HG03521 (cell line): ENCODE measurements around the gene TMOD2.
A peak's percentile ranks its signal among the peaks of the same experiment; 100 is the strongest.

ENCODE experiments used
- ATAC-seq: cut with Tn5 transposase; IDR thresholded peaks from one replicate; pipeline ENCODE4 v1.9.1; 2021; ENCODE audit warnings: mild to moderate bottlenecking, moderate library complexity; ENCODE audit not compliant: unreplicated experiment

Gene TMOD2

DNA sequence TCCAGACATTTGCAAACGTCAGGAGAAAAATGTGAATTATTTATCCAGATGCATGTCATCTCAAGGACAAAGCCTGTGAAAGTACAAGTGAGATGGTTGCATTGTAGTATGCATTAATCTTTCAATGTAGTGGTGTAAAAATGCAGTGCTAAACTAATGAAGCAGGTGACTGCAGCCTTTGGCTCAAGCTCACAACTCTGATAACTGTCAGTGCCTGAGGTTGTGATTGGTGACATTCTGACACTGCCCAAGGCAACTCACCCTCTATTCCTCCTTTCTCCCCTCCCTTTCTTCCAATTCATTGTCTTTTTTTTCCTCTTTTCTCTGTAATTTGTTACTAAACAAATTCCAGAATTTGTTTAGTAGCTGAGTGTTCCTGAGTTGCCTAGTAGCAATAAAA is 58.1 kb downstream of the TMOD2 start:
- no peak for ATAC-seq

DNA sequence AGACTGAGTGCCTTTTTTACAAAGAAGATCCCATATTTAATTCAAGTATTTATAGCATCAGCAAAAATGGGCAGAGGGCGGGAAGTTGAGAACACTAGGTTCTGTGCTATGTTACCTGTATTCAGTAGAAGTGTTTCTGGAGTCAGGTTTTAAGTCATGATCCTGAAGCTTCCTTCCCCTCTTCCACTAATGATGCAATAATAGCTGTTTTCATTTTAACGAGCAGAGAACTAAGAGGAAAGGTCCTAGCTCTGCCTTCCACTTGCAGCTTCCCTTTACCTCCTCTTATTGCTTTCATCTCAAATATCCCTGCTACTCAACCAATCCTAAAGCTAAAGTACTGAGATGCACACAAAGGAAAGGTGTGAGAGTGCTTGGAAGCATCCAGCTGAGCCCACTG is 61.2 kb downstream of the TMOD2 start:
- ATAC-seq: no peak

DNA sequence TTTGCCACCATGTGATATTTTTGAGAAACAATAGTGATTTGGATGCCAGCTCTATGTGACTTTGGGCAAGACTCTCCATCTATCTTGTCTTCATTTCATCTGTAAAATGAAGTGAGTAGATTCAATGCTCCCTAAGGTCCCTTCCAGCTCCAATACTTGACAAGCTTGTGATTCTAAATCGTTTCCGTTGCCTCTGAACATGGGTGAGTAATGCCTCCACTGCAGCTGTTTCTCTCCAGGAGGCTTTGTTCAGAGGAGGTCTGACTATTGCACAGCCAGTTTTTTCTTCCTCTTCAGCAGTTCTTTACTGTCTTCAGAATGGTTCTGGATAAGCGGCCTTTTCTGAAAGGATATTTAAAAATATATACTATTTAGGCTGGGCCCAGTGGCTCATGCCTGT is 63.2 kb downstream of the TMOD2 start:
- no peak for ATAC-seq

DNA sequence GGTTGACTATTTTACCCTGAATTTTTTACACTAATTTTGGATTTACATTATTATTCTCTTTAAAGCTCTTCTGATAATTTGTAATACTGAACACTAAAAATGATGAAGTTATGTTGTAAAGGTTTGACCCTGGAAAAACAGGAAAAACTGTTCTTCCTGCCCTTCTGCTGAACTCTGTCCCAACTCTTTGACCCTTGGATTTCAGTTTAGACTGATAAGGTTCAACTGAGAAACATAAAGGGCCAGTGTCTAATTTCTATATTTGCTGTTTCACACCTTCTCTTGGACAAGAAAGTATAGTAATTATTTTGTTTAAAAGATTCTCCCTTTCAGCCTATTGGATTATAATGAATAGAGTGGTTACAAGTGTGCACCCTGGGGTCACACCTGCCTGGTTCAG is 65.2 kb downstream of the TMOD2 start:
- ATAC-seq: no peak

DNA sequence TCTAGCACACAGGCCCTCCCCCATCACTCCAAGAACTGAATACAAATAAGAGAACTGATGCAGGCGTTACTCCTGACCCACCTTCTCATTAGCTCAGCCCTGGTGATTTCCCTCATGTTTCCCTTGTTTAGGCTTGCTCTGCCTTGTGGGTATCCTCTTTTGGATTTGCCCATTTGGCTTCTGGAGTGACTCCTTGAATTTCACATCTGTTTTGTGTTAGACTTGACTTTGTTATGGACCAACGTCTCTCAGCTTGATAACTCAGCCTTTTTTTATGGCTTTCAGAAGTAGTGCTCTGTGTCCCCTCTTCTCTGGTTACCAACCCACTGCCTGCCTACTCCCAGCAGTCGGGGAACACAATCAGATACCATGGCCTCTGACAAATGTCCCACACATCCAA is 66.8 kb downstream of the TMOD2 start:
- no peak for ATAC-seq

DNA sequence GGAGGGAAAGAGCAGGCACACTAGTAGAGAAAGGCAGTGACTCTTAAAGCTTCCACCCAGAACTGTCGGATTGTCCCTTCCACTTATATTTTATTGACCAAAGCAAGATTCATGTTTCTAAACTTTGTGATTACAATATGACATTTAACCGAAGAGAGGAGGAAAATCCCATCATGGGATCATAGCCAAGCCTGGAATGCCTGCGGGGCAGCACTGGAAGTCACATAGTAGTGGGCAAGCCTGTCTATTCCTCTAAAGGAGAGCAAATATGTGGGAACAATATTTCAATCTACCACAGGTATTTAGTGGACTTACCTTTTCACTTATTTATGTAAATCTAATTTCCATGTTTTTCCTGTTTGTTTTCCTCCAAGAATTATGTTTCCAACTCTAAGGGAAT is 74.3 kb downstream of the TMOD2 start:
- ATAC-seq: no peak

DNA sequence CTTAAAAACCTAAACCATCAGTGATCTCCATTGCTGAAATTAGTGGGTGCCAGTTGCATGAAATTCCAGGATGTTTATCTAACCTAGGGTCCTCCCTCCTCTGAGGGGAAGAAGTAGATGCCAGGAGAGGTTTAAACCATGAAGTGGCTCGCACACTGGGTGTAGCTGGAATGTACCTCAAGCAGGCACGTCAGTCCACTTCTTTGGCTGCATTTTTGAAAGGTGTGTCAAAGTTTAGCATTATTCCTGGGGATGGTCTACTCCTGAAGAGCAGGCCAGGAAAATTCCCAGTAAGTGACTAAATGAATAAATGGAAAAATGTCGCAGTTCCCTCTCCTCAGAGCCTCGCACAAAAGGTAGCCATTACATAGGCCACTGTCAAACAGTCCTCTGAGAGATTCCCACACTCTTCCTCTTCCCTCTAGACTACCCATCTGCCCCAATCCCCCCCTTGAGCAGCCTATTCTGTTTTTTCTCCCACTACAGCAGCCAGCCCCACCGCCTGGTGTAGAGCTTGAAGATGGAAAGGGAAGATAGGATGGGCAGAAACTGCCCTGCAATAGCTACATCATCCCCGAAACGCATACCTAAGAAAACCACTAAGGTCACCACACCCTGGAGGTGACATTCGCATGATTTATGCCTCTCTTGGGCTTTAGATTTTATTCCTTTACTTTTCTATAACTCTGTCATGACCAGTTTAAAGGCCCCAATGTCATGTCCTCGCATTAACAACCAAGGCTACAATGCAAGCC is 77.4 kb downstream of the TMOD2 start:
- ATAC-seq: no peak

DNA sequence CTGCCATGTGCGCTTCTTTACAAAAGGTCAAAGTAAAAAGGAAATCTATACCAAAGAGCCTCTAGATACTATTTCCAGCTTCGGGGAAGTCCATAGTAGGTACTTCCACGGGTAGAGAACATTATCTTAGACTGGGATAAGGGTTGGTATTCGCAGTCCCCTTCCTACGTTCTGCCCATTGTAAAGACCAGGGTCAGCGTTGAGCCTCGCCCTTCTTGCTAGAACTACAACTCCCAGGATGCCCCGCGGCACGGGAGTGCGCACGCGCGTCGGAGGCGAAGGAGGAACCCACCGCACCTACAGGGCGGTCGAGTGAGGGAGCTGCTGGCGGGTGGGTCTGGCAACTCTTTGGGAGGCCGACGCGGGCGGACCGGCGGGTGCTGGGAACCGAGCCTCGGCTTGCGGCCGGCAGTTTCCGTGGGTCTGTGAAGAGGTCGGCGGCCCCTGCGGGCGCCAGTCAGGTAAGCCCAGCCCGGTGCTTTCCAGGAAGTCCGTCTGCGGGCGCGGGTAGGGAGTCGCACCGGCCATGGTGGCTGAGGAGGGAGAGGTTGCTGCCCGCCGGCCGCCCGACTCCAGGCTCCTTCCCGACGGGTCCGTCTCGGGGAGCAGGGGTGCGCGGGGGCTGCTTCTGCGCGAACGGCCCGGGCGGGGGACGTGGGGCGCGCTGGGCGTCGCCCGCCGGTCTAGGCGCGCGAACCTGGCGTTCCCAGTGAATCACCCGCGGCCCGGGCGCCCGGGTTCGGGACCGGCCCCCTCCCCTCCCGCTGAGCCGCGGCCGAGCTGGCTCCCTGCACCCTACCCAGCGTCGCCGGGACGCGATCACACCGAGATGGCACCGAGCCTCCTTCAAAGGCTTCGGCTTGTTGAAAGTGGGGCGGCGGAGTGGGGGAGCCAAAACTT is 78.2 kb downstream of the TMOD2 start, which contains the start of gene TMOD3:
Gene TMOD3 (plus strand): TSS at position 278 of the 900 bp plus-strand sequence. CDS start 33,232 bp downstream, outside the sequence.
- ATAC-seq: peak; percentile 85

DNA sequence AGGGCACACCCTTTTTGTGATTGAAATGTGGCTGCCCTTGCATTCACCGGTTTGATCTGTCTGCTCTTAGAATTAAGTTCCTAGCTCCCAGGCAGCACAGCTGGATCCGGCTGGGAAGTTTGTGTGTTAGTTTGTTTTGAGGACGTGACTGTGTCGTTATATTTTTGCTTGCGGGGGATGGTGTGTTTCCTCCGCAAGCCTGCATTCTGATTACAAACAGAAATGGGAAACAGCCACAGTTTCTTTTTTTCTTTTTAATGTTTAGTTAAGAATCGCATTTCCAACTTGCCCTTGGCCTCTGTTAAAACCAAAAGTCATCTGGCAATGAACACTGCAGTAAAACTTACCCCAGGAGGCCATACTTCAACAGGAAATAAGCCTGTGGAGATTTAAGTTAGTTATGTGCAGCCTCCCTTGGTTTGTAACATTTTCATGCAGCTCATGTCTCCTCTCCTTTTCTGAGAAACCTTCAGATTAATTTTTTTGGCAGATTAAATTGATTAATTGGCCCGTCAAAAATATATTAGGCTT is 78.9 kb downstream of the TMOD2 start:
- no peak for ATAC-seq

DNA sequence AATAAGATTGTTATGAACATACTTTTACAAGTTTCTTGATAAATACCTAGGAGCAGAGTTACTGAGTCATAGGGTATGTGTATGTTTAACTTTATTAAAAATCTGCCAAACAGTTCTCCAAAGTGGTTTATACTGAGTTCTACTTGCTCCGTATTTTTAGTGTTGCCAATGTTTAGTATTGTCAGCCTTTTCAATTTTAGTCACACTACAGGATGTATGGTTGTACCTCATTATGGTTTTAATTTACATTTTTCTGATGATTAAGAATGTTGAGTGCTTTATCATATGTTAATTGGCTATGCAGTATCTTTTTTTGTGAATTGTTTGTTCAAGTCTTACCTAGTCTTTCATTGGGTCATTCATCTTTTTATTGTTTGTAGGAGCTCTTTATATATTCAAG is 82.4 kb downstream of the TMOD2 start:
- no peak for ATAC-seq

DNA sequence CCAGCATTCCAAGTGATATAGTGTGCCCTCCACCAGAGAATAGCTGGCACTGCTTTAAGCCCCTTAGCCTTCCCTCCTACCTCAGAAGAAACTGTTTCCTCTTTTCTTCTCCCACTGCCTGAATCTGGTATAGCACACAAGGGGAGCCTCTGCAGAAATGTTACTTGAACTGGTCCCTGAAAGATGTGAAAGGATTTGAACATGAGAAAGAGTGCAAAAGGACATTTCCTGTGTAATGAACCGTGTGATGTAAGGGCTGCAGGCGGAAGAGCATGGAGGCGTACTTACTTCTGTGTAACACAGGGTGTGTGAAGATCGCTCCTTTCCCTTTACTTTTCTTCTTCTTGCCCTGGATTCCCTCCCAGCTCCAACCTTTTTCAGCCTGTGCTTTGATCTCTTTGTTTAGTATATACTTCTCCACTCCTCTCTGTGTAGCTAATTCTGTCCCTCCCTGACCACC is 86.4 kb downstream of the TMOD2 start:
- ATAC-seq: no peak

DNA sequence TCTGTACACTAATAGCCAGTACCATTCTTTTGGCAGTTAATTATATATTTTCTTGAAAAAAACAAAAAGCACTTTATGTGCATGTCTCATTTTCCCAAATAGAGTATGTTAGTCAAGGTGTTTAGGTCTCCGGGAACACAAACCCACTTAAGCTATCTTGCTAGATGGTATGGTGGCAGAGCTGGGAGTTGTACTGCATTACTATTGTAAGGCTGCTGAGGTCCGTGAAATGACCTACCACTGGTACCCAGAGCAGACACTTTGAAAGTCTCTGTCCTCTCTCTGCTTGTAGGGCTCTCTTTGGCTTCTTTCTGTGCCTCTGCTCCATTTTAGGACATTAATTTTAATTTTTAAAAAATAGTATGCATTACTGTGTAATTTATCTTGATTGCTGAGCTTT is 86.9 kb downstream of the TMOD2 start:
- ATAC-seq: no peak

DNA sequence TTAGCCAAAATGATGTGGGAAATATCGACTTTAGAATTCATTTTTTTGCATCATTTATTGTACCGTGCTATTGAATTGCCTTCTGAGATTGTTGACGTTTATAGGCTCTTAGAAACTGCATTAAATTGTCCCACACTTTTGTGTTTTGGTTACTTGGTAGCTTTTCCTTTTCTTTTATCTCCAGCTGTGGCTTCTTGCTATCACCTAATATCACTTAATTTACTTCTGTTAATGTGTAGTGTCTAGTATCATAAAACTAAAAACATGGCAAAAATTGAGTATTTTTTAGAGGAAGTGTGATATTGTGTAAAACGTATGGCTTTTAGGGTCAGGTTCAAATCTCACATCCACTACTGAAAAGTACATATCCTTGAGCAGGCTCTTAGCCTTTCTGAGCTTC is 89.3 kb downstream of the TMOD2 start:
- no peak for ATAC-seq

DNA sequence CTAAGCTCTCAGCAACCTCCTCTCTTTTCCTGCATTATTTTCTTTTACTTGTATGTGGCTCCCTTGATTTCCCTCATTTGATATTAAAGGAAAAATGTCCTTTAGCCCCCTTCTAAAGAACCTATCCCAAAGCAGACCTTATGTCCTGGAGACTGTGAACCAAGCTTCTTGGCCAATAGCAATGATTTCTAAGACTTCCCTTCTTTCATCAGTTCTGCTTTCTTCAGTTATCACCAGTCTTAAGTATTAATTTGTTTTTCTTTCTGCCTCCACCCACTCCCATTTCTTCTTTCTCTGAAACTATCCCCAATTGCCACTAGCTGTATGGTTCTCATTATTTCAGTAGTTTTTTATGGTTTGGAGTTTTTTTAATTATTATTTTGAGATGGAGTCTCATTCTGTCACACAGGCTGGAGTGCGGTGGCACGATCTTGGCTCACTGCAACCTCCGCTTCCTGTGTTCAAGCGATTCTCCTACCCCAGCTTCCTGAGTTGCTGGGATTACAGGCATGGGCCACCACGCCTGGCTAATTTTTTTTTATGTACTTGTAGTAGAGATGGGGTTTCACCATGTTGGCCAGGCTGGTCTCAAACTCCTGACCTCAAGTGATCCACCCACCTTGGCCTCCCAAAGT is 90.1 kb downstream of the TMOD2 start:
- no peak for ATAC-seq

DNA sequence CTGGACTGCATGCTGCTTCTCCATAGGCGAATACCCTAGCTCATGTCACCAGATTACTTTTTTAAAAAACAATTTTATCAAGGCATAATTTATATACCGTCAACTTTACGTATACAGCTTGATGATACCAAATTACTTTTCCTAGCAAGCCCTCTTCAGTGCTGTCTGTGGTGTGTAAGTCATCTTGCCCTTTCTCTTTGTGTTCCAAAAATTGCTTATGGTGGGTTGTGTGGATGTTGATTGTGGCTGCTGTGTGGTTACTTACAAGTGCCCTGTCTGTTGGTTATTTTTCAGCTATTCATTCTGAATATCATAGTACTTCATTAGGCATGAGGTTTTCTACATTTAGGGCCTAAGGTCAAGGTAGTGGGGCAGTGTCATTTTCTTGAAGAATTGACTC is 90.9 kb downstream of the TMOD2 start:
- no peak for ATAC-seq

DNA sequence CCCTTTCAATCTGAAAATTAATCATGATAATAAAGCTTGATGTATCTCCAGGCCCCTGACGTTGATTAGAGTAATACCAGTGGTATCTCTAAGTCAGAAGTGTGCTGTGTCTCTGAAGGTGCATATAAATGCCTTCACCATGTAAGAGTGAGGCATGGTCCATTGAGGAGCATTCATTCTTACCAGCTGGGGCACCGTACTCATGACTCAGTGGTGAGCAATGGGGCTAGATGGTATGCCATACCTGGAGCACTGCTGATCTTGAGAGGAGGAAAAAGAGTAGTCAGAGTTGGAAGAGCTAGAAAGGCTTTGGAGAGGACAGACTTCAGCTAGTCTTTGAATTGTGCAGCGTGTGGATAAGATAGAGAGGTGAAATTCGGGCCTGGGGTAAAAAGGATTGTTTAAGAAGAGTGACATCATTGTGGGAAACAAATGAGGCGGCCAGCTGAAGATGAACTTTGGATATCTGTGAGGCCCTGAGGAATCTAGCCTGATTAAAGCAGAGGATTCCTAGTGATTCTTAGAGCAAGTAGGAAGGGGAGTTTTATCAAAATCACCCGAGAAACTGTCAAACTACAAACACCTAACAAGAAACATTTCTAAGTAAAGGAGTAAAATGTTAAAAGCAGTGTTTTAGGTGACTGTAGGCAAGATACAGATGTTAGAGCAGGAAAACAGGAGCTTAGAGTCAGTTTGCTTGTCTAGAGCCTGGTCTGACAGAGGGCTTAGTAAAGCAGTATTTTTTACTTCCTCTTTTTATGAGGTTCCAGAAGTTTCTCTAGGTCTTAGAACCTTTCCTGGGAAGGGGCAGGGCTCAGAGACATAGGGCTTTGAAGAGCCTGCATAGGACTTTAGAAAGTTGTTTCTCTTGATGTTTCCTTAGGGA is 91.7 kb downstream of the TMOD2 start:
- ATAC-seq: no peak

DNA sequence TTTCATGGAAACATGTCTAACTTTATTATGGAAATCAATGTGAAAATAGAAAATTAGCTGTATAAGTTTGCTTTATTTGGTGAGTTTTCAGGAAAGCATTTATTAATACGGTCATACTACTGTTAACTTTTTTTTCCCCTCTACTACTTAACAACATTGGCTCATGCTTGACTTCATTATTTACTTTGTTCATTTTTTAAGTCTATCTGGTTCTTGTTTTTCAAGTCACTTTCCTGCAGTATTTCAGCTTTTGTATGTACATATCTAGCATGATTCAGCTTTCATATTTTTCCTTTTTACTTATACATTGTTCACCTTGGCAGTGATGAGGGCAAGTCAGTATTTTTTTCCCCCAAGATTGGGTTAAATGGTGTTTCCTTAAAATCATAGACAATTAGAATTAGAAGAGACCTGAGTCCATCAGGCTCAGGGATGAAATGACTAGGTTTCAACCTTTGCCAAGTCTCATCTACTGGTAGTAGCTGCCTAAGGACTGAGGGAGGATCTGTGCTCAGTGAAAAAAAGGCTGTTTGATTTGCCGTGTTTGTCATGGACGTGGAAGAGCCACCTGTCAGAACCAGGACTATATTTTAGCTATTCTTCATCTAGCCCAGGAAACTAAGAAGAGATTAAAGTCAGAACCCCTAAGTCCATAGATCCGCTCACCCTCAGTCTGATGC is 93.5 kb downstream of the TMOD2 start:
- no peak for ATAC-seq

DNA sequence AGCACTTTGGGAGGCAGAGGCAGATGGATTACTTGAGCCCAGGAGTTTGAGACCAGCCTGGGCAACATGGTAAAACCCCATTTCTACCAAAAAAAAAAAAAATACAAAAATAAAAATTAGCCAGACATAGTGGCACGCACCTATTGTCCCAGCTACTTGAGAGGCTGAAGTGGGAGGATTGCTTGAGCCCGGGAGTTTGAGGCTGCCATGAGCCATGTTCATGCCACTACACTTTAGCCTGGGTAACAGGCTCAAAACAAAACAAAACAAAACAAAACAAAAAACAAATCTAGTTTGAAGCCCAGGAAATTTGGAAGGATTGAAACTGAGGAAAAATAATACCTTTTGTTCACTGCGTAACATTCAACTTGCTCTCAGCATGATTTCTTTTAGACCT is 94.7 kb downstream of the TMOD2 start:
- ATAC-seq: no peak

DNA sequence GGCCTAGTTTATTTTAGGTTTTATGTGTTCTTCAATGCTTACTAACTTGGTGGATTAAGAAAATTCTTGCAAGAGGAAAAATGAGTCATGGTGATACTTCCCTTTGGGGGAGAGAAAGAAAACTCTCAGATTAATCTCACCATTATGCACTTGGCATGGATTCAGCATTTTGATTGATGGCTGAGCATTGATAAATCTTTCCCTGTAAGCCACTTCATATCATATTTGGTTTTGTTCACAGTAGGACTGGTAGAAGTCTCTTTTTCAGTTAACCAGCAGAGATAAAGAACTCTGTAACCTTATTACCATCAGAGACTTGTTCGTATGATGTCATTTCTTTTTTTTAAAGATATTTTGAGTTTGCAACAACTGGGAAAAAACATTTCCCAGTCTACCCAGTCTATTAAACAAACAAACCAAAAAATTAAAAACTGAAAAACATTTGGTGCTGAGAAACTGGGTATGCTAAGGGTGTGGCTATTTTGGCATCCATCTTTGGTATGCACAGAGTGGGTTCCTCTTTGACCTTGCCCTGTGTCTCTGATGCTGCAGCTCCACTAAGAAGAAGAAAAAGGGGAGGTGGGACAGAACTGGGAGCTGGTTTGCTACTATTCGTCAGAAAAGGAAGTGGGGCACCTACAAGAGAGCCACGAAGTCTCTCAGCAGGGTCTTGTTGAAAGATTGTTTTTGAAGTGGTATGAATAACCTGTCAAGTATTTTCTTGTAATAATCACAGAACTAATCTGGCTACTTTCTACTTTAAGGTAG is 95.2 kb downstream of the TMOD2 start:
- no peak for ATAC-seq
